Osteocyte (in vitro differentiated cells): ENCODE results near the gene B3GNT5. TPM values are rescaled to one million over a fixed set of nuclear protein-coding genes. Genes with fewer than 3 reads are reported as not detected.

Experiments
- DNase-seq: peaks from one replicate; pipeline ENCODE4 v3.0.0; 2021; ENCODE audit warnings: mixed read lengths; ENCODE audit not compliant: unreplicated experiment; ENCODE audit errors: extremely low spot score
- H3K27ac Mint-ChIP-seq: one replicate; pipeline ENCODE4 v1.8.0; 2021; ENCODE audit warnings: mild to moderate bottlenecking, mixed read lengths; ENCODE audit not compliant: unreplicated experiment
- H3K27me3 Mint-ChIP-seq: one replicate; pipeline ENCODE4 v1.8.0; 2021; ENCODE audit warnings: mixed read lengths; ENCODE audit not compliant: unreplicated experiment
- H3K36me3 Mint-ChIP-seq: one replicate; pipeline ENCODE4 v1.8.0; 2021; ENCODE audit warnings: mixed read lengths; ENCODE audit not compliant: unreplicated experiment
- H3K4me1 Mint-ChIP-seq: one replicate; pipeline ENCODE4 v1.8.0; 2021; ENCODE audit warnings: mixed read lengths; ENCODE audit not compliant: unreplicated experiment
- H3K4me3 Mint-ChIP-seq: one replicate; pipeline ENCODE4 v1.8.0; 2021; ENCODE audit warnings: mild to moderate bottlenecking, moderate library complexity, mixed read lengths; ENCODE audit not compliant: unreplicated experiment
- H3K9me3 Mint-ChIP-seq: one replicate; pipeline ENCODE4 v1.8.0; 2021; ENCODE audit warnings: mixed read lengths; ENCODE audit not compliant: unreplicated experiment
- total RNA-seq: library from RNA; stranded (reverse); gene quantifications from 2 replicates; pipeline ENCODE4 v1.2.1, GENCODE V29; 2021
- TF ChIP-seq, protein P1 (sequence below): fragments of 200-600 bp; sonication (generic); IDR thresholded peaks from 2 replicates; pipeline ENCODE4 v1.5.0; 2021; ENCODE audit warnings: antibody characterized with exemption, mild to moderate bottlenecking, moderate library complexity

Gene B3GNT5
- total RNA-seq, 1 donor from 2014 or later: 20.6 TPM

DNA sequence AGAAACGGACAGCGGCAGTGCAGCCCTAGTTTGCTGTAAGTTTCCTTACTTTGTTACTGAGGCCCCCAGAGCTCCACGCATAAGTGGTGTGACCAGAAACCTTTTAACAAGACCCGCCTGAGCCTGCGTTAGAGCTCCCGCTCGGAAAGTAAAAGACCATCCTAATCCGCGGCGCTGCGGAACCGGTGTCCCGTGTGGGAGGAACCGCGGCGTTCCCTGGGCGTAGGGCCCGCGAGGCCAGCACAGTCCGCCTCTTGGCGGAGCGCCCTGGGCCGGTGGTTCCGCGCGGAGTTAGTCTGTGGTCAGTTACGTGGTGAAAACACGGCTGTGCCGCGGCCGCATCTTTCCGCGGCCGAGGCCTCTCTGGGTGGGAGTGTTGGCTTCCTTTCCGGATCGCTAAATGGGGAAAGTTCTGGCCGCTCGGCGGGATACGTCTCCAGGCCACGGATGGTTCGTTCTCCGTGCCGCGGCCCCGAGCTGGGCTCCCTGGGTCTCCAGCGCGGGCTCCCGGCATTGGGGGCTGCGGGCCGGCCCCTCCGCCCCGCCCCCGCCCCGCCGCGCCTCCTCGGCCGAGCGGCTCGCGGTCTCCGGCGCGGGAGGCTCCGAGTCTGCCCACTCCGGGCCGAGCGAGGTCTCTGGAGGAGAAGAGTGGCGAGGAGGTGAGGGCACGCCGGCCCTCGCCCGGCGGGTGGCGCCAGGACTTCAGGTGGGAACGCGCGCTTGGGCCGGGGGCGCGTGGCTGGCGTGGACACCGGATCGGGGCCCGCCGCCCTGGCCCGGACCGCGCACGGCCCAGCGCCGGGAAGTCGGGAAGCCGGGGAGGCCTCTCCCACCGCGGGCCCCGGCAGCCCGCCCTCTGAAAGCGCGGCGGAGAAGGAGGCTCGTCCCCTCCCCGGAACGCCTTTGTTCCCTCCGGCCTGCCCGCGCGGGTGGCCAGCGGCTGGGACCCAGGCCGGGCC lies 754 bp downstream of the B3GNT5 start:
- DNase-seq: no peak
- H3K36me3 Mint-ChIP-seq: peaks cover 4% of the 10 kb centered on the region
- H3K27ac Mint-ChIP-seq: peak overlapping the region; percentile 91
- TF ChIP-seq, protein P1, sequence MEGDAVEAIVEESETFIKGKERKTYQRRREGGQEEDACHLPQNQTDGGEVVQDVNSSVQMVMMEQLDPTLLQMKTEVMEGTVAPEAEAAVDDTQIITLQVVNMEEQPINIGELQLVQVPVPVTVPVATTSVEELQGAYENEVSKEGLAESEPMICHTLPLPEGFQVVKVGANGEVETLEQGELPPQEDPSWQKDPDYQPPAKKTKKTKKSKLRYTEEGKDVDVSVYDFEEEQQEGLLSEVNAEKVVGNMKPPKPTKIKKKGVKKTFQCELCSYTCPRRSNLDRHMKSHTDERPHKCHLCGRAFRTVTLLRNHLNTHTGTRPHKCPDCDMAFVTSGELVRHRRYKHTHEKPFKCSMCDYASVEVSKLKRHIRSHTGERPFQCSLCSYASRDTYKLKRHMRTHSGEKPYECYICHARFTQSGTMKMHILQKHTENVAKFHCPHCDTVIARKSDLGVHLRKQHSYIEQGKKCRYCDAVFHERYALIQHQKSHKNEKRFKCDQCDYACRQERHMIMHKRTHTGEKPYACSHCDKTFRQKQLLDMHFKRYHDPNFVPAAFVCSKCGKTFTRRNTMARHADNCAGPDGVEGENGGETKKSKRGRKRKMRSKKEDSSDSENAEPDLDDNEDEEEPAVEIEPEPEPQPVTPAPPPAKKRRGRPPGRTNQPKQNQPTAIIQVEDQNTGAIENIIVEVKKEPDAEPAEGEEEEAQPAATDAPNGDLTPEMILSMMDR: peak; percentile 37
- H3K27me3 Mint-ChIP-seq: no peaks in the 10 kb centered on the region
- peak overlapping the region; percentile 88 for H3K4me3 Mint-ChIP-seq
- H3K9me3 Mint-ChIP-seq: no peaks in the 10 kb centered on the region
- H3K4me1 Mint-ChIP-seq: peaks cover 26% of the 10 kb centered on the region

DNA sequence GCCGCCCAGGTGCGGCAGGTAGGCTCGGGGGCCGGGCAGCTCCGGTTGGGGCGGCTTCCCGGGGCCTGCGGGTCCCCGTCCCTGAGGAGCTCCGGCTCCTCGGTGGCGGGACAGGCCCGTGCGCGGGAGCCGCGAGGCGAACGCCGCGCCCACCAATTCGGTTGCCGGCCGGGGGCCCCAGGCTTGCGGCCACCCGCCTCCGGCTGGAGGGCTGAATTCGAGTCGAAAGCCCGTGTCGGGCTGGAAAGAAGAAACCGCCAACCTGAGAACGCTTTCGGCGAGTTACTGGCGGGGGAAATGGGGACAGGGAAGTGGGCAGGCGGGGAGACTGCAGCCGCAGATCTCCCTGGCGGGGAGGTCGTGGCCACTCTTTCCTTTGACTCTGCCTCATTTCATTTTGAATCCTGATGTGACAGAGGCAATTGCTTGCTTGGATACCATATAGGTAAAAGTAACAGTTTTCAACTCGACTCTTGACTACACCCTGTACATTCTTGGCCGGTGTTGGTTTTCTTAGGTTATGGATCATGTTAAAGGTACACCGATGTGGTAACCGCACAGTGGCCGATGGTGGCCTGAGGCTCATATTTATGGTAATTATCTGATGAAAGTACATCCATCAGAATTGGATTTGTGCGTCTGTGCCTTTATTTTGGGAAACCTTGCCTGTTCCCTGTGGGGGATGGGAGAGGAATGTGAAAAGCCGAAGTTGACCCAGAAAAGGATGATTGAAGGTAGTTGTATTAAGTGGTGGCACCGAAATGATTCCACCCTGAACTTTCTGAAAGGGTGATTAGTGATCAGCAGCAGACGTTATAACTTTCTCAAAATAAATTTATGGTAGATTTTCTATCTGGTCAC lies 1.7 kb downstream of the B3GNT5 start:
- TF ChIP-seq, protein P1: no peak
- Mint-ChIP-seq H3K4me1 (peaks cover 33% of the 10 kb centered on the region), H3K27me3 (no peaks in the 10 kb centered on the region), H3K36me3 (peaks cover 4% of the 10 kb centered on the region), H3K27ac (peak overlapping the region; percentile 90), H3K4me3 (peak overlapping the region; percentile 80), H3K9me3 (no peaks in the 10 kb centered on the region)
- no peak for DNase-seq

DNA sequence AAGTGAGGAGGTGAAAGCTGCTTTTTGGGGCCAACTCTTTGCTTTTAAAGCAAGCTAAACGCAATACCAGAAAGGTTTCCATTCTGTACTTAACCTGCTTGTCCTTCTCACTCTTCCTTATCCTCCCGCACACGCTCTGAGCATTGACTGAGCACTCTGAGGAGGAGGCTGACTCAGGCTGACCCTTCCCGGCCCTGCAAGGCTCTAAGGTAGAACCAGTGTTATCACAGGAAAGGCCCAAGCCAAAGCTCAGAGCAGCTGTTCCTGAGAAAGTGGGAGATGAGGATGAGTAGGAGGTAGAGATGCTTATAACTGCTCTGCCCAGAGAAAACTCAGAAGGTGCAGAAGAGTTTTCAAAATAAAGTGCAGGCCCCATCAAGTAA lies 2.3 kb downstream of the B3GNT5 start:
- Mint-ChIP-seq H3K9me3 (no peaks in the 10 kb centered on the region), H3K4me3 (peak overlapping the region; percentile 80), H3K27ac (peak overlapping the region; percentile 90), H3K4me1 (peaks cover 37% of the 10 kb centered on the region), H3K27me3 (no peaks in the 10 kb centered on the region), H3K36me3 (peaks cover 4% of the 10 kb centered on the region)
- TF ChIP-seq, protein P1: no peak
- no peak for DNase-seq

DNA sequence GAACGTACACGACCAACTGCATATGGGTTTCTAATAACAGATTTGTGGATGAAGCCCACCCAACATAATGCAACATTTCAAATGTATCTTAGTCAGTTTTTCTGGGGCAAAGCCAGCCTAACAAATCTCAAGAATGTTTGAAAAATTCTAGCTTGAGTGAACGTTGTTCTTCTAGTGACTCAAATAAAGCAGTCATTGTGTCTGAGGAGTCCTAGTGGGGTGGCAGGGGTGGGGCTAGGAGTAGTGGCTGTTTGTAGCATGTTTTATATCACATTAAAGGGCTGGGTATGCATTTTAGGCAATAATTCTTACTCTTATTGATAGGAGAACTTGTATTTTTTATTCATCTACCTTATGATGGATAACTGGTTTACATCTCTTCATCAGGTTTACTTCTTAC lies 6.0 kb downstream of the B3GNT5 start:
- H3K36me3 Mint-ChIP-seq: peaks cover 4% of the 10 kb centered on the region
- no peaks in the 10 kb centered on the region for H3K9me3 Mint-ChIP-seq
- H3K27ac Mint-ChIP-seq: peak overlapping the region; percentile 15
- TF ChIP-seq, protein P1: no peak
- no peaks in the 10 kb centered on the region for H3K27me3 Mint-ChIP-seq
- H3K4me1 Mint-ChIP-seq: peaks cover 50% of the 10 kb centered on the region
- no peak for DNase-seq
- H3K4me3 Mint-ChIP-seq: no peak overlapping the region

DNA sequence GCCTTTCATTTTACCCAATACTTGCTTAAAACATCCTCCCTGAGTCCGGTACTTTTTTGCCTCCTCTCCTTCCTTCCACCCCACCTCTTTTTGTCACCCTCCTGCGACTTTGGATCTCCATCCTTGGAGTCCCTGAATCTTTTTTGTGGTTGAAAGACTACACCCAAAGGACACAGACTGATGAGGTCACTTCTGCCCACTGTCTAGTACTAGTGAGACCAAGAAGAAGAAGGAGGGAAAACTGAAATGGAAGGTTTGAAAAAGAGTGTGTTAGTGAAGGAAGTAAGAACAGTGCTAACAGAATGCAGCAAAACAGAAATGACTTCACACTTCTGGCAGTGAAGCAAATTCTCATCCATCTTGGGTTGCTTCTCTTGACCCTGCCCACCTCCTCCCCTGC lies 6.6 kb downstream of the B3GNT5 start:
- Mint-ChIP-seq H3K9me3 (no peaks in the 10 kb centered on the region), H3K4me1 (peaks cover 50% of the 10 kb centered on the region), H3K36me3 (peaks cover 4% of the 10 kb centered on the region), H3K4me3 (no peak overlapping the region), H3K27me3 (no peaks in the 10 kb centered on the region), H3K27ac (peak overlapping the region; percentile 15)
- DNase-seq: no peak
- TF ChIP-seq, protein P1: no peak
